HUES6 (cell line): ENCODE data around the gene CA4.
"Not testable (repeated sequence)": the region's sequence is repeated elsewhere in the genome, so short reads cannot be mapped to it uniquely, and the experiment has no call there.

Experiments
- H3K27ac ChIP-seq: 2 replicates; pipeline ENCODE4 v1.7.0; 2013; ENCODE audit warnings: low read depth, mild to moderate bottlenecking, low read length, inconsistent platforms
- H3K27me3 ChIP-seq: 2 replicates; pipeline ENCODE4 v1.6.1; 2013; ENCODE audit warnings: low read length; ENCODE audit not compliant: control insufficient read depth, insufficient read depth
- H3K36me3 ChIP-seq: 2 replicates; pipeline ENCODE4 v1.6.1; 2013; ENCODE audit warnings: low read length; ENCODE audit not compliant: control insufficient read depth, insufficient read depth
- H3K4me1 ChIP-seq: 2 replicates; pipeline ENCODE4 v1.6.1; 2013; ENCODE audit warnings: low read length; ENCODE audit not compliant: control insufficient read depth, insufficient read depth
- H3K4me3 ChIP-seq: 2 replicates; pipeline ENCODE4 v1.5.1; 2013; ENCODE audit warnings: low read depth, low read length
- H3K9ac ChIP-seq: one replicate; pipeline ENCODE4 v1.6.1; 2013; ENCODE audit warnings: mild to moderate bottlenecking, low read length
- H3K9me3 ChIP-seq: 2 replicates; pipeline ENCODE4 v1.6.1; 2013; ENCODE audit warnings: low read depth, low read length; ENCODE audit not compliant: control insufficient read depth, insufficient read depth

Gene CA4

GRCh38 chr17:60180380-60180779 lies 30.6 kb downstream of the CA4 start:
- not testable (repeated sequence) for H3K27ac ChIP-seq

GRCh38 chr17:60186372-60186771 lies 36.6 kb downstream of the CA4 start:
- H3K9me3 ChIP-seq, H3K27me3 ChIP-seq, H3K27ac ChIP-seq, H3K9ac ChIP-seq, H3K4me3 ChIP-seq, H3K4me1 ChIP-seq: not testable (repeated sequence)
- peaks cover 86% of the 10 kb centered on the region for H3K36me3 ChIP-seq

More at GRCh38 chr17:60180380-60180779, 30.6 kb downstream of the CA4 start:
- not testable (repeated sequence) for H3K4me3 ChIP-seq, H3K27me3 ChIP-seq, H3K4me1 ChIP-seq, H3K9me3 ChIP-seq, H3K9ac ChIP-seq
- peaks cover 58% of the 10 kb centered on the region for H3K36me3 ChIP-seq

- H3K9me3 ChIP-seq, H3K4me1 ChIP-seq, H3K27ac ChIP-seq, H3K9ac ChIP-seq, H3K4me3 ChIP-seq, H3K27me3 ChIP-seq: not testable (repeated sequence)
- peaks cover 85% of the 10 kb centered on the region for H3K36me3 ChIP-seq
Measured at GRCh38 chr17:60186846-60187745, 37.3 kb downstream of the CA4 start.

GRCh38 chr17:60188759-60189158 lies 39.0 kb downstream of the CA4 start:
- Histone ChIP-seq H3K9me3 (no peaks in the 10 kb centered on the region), H3K4me3 (no peak overlapping the region), H3K36me3 (peaks cover 85% of the 10 kb centered on the region), H3K27ac (no peak overlapping the region), H3K4me1 (no peaks in the 10 kb centered on the region), H3K9ac (no peak overlapping the region), H3K27me3 (no peaks in the 10 kb centered on the region)

- H3K4me3 ChIP-seq, H3K27me3 ChIP-seq, H3K27ac ChIP-seq, H3K9me3 ChIP-seq, H3K9ac ChIP-seq, H3K4me1 ChIP-seq: not testable (repeated sequence)
- H3K36me3 ChIP-seq: peaks cover 88% of the 10 kb centered on the region
Measured at GRCh38 chr17:60190032-60190431, 40.3 kb downstream of the CA4 start.

- not testable (repeated sequence) for H3K27ac ChIP-seq, H3K4me1 ChIP-seq, H3K9me3 ChIP-seq, H3K27me3 ChIP-seq, H3K9ac ChIP-seq, H3K4me3 ChIP-seq
- H3K36me3 ChIP-seq: peaks cover 81% of the 10 kb centered on the region
Measured at GRCh38 chr17:60193032-60193431, 43.3 kb downstream of the CA4 start.

GRCh38 chr17:60193482-60193881 lies 43.7 kb downstream of the CA4 start:
- Histone ChIP-seq H3K4me1 (no peaks in the 10 kb centered on the region), H3K27me3 (no peaks in the 10 kb centered on the region), H3K27ac (no peak overlapping the region), H3K9me3 (no peaks in the 10 kb centered on the region), H3K9ac (no peak overlapping the region), H3K36me3 (peaks cover 83% of the 10 kb centered on the region), H3K4me3 (no peak overlapping the region)

GRCh38 chr17:60194141-60194540 lies 44.4 kb downstream of the CA4 start:
- H3K36me3 ChIP-seq: peaks cover 81% of the 10 kb centered on the region
- not testable (repeated sequence) for H3K27me3 ChIP-seq, H3K9me3 ChIP-seq, H3K9ac ChIP-seq, H3K4me1 ChIP-seq, H3K27ac ChIP-seq, H3K4me3 ChIP-seq

GRCh38 chr17:60198630-60199029 lies 48.9 kb downstream of the CA4 start:
- peaks cover 45% of the 10 kb centered on the region for H3K36me3 ChIP-seq
- H3K27me3 ChIP-seq, H3K4me1 ChIP-seq, H3K9ac ChIP-seq, H3K9me3 ChIP-seq, H3K4me3 ChIP-seq, H3K27ac ChIP-seq: not testable (repeated sequence)

GRCh38 chr17:60205782-60206181 lies 56.0 kb downstream of the CA4 start:
- not testable (repeated sequence) for H3K27me3 ChIP-seq, H3K27ac ChIP-seq, H3K4me3 ChIP-seq, H3K9ac ChIP-seq, H3K4me1 ChIP-seq, H3K9me3 ChIP-seq
- H3K36me3 ChIP-seq: peaks cover 13% of the 10 kb centered on the region

- H3K9ac ChIP-seq, H3K9me3 ChIP-seq, H3K4me3 ChIP-seq, H3K27ac ChIP-seq, H3K27me3 ChIP-seq, H3K4me1 ChIP-seq: not testable (repeated sequence)
- peaks cover 15% of the 10 kb centered on the region for H3K36me3 ChIP-seq
Measured at GRCh38 chr17:60208302-60208701, 58.5 kb downstream of the CA4 start.
